Effector memory CD4-positive, alpha-beta T cell (primary cell): ENCODE measurements around the gene UTP4.

Experiments used
- DNase-seq, 3 donors: peaks; one replicate each; pipeline ENCODE4 v3.0.0-alpha.2; 2020
- H3K27ac ChIP-seq: 2 replicates; pipeline ENCODE4 v1.7.0; 2013; ENCODE audit warnings: mild to moderate bottlenecking, low read length, moderate library complexity; ENCODE audit not compliant: insufficient read depth, poor library complexity, severe bottlenecking
- H3K27me3 ChIP-seq: replicated peaks from 2 replicates; pipeline ENCODE4 v1.7.0; 2013; ENCODE audit warnings: mild to moderate bottlenecking, low read length; ENCODE audit not compliant: insufficient read depth, control insufficient read depth, poor library complexity, severe bottlenecking
- H3K36me3 ChIP-seq: 2 replicates; pipeline ENCODE4 v1.7.0; 2013; ENCODE audit warnings: mild to moderate bottlenecking, low read length, moderate library complexity; ENCODE audit not compliant: control insufficient read depth, insufficient read depth
- H3K4me1 ChIP-seq: 2 replicates; pipeline ENCODE4 v1.7.0; 2013; ENCODE audit warnings: low read length, mild to moderate bottlenecking; ENCODE audit not compliant: control insufficient read depth, insufficient read depth, poor library complexity, severe bottlenecking
- H3K4me3 ChIP-seq: 2 replicates; pipeline ENCODE4 v1.7.0; 2013; ENCODE audit warnings: low read length, low read depth, mild to moderate bottlenecking; ENCODE audit not compliant: insufficient read depth, poor library complexity, severe bottlenecking
- H3K9me3 ChIP-seq: 2 replicates; pipeline ENCODE4 v1.7.0; 2013; ENCODE audit warnings: mild to moderate bottlenecking, low read length, moderate library complexity; ENCODE audit not compliant: control insufficient read depth

UTP4 gene

DNA sequence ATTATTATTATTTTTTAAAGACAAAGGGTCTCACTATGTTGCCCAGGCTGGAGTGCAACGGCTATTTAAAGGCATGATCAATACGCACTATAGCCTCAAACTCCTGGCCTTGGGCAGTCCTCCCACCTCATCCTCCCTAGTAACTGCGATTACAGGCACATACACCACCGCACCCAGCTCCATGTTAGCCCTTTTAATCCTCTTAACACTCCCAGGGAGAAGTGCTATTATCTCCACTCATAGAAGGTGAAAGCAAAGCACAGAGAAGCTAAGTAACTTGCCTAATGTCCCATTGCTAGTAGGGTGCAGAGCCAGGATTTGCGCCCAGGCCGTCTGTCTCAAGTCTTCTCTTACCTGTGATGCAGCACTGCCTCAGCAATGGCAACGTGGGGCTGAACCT is 22.0 kb upstream of the UTP4 start:
- H3K4me3 ChIP-seq = no peak overlapping the region
- no peak for DNase-seq
- H3K9me3 ChIP-seq = no peaks in the 10 kb centered on the region
- peaks cover 21% of the 10 kb centered on the region for H3K4me1 ChIP-seq
- H3K27me3 ChIP-seq = peaks cover 12% of the 10 kb centered on the region
- no peak overlapping the region for H3K27ac ChIP-seq
- peaks cover 7% of the 10 kb centered on the region for H3K36me3 ChIP-seq

DNA sequence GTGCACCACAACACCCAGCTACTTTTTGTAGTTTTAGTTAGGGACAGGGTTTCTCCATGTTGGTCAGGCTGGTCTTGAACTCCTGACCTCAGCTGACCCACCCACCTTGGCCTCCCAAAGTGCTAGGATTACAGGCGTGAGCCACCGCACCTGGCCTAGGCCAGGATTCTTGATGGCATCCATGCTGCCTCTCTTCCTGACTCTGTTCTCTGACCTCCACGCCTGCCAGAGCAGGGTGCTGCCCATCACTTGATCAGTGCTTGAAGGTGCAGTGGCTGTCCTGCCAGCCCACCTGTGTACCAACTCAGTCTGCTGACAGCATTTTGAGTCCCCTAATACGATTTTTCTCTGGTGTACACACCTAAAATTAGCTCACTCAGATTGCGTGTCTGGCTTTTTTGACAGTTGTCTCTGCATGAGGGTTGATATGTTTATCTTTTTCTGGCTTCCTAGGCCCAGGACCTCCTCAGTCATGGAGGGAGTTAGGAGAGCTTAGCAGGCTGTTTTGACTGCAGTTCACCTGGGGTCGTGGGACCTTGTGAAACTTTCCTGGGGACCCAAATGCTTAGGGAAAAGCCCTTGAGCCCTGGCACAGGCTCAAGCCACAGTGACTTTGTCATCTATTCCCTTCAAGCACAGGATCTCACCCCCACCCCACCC is 21.1 kb upstream of the UTP4 start:
- no peak overlapping the region for H3K27ac ChIP-seq
- no peak overlapping the region for H3K4me3 ChIP-seq
- peaks cover 12% of the 10 kb centered on the region for H3K27me3 ChIP-seq
- no peak for DNase-seq
- H3K4me1 ChIP-seq = peaks cover 15% of the 10 kb centered on the region
- H3K36me3 ChIP-seq = peaks cover 10% of the 10 kb centered on the region
- no peaks in the 10 kb centered on the region for H3K9me3 ChIP-seq

DNA sequence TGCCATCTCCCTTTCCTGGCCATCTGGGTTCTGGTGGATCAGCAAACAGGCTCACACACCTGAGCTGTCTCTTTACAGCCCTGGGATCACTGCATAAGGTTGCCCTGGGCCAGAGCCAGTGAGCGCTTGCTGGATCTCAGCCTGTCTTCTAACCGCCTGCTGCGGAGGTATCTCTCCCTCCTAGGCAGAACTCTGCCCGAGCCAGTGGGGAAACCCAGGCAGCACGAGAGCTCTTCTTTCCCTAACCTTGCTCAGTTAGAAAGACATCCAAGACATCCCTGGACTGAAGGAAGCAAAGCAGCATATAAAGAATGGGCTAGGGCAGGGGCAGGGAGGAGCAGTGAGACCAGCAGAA is 20.6 kb upstream of the UTP4 start:
- H3K4me3 ChIP-seq = no peak overlapping the region
- peaks cover 15% of the 10 kb centered on the region for H3K36me3 ChIP-seq
- H3K4me1 ChIP-seq = peaks cover 10% of the 10 kb centered on the region
- no peaks in the 10 kb centered on the region for H3K9me3 ChIP-seq
- H3K27me3 ChIP-seq = peaks cover 12% of the 10 kb centered on the region
- DNase-seq = no peak
- no peak overlapping the region for H3K27ac ChIP-seq

DNA sequence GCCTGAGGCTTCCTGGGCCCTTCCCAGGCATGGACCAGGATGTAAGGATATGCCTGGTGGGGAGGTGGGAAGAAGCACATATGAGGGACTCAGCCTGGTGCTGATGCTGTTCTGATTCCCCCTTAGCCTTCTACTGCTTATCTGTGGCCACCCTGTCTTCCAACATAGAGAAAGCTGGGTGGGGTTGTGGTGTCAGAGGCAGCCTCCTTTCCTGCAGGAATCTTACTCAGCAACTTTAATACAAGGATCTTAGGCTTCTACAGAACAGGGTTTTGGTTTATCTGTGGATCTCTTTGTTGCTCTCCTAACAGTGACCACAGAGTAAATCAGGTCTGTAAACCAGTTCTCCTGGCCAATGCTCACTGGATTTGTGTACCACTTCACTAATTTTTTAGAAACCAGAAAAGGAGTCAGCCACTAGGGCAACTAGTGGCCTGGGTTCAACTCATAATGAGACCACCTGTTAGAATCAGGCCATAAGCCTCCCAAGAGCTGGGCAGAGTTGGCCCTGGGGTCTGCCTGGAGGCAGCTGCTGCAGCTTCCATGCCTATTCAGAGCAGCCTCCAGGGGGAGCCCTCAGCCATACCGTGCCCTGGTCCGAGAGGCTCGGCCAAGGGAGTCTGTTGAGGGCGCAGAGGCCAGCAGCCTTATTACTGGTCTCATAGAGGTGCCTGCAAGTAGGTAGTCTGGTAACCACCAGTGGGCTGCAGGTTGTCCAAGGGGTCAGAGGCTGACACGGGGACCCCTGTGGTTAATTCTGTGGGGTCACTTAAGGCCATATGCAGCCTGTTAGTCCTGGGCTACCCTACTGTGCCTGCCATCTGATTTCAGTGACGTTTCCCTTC is 19.9 kb upstream of the UTP4 start:
- no peaks in the 10 kb centered on the region for H3K9me3 ChIP-seq

DNA sequence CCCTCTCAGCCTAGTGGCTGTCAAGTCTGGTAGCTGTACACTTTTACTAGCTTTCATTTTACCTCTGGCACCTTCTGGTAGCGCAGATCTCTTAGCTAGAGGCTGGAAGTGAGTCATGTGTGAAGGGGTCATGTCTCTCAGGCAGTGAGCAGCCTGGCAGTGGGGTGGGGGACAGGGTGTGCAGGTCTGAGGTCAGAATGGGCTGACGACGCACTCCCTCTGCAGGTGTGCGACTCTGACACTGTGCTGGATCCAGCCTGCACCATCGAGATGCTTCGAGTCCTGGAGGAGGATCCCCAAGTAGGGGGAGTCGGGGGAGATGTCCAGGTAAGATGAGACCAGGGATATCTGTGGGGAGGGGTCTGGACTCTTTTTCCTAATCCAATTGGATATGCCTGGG is 19.2 kb upstream of the UTP4 start:
- H3K4me1 ChIP-seq = no peaks in the 10 kb centered on the region
- peaks cover 28% of the 10 kb centered on the region for H3K36me3 ChIP-seq
- H3K27me3 ChIP-seq = no peaks in the 10 kb centered on the region
- no peak overlapping the region for H3K27ac ChIP-seq
- DNase-seq = no peak
- no peak overlapping the region for H3K4me3 ChIP-seq
- no peaks in the 10 kb centered on the region for H3K9me3 ChIP-seq

More for the DNA sequence above, 19.9 kb upstream of the UTP4 start:
- DNase-seq = peak in 1 of 3 donors; percentile 23
- no peak overlapping the region for H3K4me3 ChIP-seq
- peaks cover 3% of the 10 kb centered on the region for H3K4me1 ChIP-seq
- no peak overlapping the region for H3K27ac ChIP-seq
- peaks cover 7% of the 10 kb centered on the region for H3K27me3 ChIP-seq
- peaks cover 21% of the 10 kb centered on the region for H3K36me3 ChIP-seq

DNA sequence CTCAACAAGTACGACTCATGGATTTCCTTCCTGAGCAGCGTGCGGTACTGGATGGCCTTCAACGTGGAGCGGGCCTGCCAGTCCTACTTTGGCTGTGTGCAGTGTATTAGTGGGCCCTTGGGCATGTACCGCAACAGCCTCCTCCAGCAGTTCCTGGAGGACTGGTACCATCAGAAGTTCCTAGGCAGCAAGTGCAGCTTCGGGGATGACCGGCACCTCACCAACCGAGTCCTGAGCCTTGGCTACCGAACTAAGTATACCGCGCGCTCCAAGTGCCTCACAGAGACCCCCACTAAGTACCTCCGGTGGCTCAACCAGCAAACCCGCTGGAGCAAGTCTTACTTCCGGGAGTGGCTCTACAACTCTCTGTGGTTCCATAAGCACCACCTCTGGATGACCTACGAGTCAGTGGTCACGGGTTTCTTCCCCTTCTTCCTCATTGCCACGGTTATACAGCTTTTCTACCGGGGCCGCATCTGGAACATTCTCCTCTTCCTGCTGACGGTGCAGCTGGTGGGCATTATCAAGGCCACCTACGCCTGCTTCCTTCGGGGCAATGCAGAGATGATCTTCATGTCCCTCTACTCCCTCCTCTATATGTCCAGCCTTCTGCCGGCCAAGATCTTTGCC is 18.0 kb upstream of the UTP4 start:
- peaks cover 41% of the 10 kb centered on the region for H3K36me3 ChIP-seq
- H3K27me3 ChIP-seq = no peaks in the 10 kb centered on the region
- no peak overlapping the region for H3K4me3 ChIP-seq
- no peak overlapping the region for H3K27ac ChIP-seq
- no peaks in the 10 kb centered on the region for H3K4me1 ChIP-seq
- no peak for DNase-seq
- H3K9me3 ChIP-seq = no peaks in the 10 kb centered on the region

DNA sequence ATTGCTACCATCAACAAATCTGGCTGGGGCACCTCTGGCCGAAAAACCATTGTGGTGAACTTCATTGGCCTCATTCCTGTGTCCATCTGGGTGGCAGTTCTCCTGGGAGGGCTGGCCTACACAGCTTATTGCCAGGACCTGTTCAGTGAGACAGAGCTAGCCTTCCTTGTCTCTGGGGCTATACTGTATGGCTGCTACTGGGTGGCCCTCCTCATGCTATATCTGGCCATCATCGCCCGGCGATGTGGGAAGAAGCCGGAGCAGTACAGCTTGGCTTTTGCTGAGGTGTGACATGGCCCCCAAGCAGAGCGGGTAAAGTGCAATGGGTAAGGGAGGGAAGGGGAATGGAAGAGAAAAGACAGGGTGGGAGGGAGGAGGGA is 17.5 kb upstream of the UTP4 start:
- H3K27ac ChIP-seq = no peak overlapping the region
- H3K4me1 ChIP-seq = no peaks in the 10 kb centered on the region
- H3K27me3 ChIP-seq = no peaks in the 10 kb centered on the region
- H3K4me3 ChIP-seq = no peak overlapping the region
- peaks cover 46% of the 10 kb centered on the region for H3K36me3 ChIP-seq
- no peak for DNase-seq
- H3K9me3 ChIP-seq = no peaks in the 10 kb centered on the region

DNA sequence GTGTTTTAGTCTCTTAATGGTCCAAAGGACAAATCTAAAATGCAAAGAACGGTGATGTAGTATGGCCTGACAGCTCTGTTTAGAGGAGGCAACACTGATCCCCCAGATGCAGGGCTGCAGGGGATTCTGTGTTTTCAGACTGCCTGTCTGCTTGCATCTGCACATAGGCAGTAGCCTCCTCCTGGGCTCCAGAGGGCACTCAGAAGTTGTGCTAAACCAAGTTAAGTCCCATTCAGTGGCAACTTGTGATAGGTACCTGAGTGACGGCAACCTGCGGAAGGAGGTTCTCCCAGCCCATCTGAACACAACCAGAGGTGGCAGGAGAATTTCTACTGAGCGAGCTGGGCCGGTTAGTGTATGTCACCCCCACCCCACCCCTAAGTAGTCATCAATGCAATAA is 17.1 kb upstream of the UTP4 start:
- Histone ChIP-seq H3K9me3 (no peaks in the 10 kb centered on the region), H3K27ac (no peak overlapping the region), H3K4me1 (no peaks in the 10 kb centered on the region), H3K4me3 (no peak overlapping the region), H3K27me3 (no peaks in the 10 kb centered on the region), H3K36me3 (peaks cover 49% of the 10 kb centered on the region)
- DNase-seq = no peak

DNA sequence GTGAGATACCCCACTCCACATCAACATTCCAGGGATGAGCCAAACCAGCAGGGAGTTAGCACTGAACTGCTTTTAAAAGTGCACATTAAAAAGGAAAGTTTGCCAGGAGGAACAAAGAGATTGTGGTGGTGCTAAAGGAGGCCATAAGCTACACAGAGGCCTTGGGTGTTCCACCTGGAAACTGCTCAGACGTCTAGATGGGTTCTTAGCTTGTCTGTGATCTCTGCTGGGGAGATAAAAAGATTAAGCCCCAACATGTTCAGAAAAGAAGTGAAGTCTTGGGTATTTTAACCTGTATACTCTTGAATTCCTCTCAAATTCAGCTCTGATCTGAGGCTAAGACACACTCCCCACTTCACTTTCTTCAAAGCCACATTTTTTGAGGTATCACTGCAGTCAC is 16.6 kb upstream of the UTP4 start:
- Histone ChIP-seq H3K4me1 (no peaks in the 10 kb centered on the region), H3K27me3 (no peaks in the 10 kb centered on the region), H3K9me3 (no peaks in the 10 kb centered on the region), H3K4me3 (no peak overlapping the region), H3K27ac (no peak overlapping the region), H3K36me3 (peaks cover 49% of the 10 kb centered on the region)
- no peak for DNase-seq

DNA sequence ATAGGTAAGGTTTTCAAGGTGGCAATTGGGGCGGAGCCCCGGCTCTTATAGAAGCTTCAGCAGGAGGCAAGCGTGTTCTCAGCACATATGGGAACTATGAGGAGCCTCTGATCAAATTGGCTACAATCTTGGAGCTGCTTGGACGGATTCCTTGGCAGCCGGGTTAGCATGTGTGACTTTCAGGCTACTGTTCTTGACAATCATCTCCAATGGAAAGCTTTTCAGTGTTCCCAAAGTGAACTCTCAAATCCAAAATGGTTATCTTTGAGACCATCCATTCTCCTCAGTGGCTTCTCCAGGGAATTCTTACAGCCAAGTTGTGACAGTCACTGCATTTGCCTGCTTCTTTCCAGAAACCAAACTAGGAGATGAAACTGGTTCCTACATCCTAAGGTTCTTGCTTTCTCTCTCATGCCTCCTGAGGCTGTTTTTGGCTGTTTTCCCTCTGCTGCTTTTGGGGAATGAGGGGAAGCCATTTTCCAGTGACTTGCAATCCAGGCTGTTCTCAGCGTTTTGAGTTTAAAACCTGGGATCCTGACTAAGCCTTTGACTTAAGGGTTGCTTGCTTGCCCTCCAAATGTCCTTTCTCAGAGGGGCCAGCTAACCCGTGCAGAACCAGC is 16.1 kb upstream of the UTP4 start:
- H3K27ac ChIP-seq = no peak overlapping the region
- H3K4me3 ChIP-seq = no peak overlapping the region
- no peaks in the 10 kb centered on the region for H3K9me3 ChIP-seq
- no peak for DNase-seq
- no peaks in the 10 kb centered on the region for H3K4me1 ChIP-seq
- H3K27me3 ChIP-seq = no peaks in the 10 kb centered on the region
- H3K36me3 ChIP-seq = peaks cover 48% of the 10 kb centered on the region
